HG03159 (cell line): ENCODE results near the gene PALM3.

Experiments used
- ATAC-seq: cut with Tn5 transposase; IDR thresholded peaks from one replicate; pipeline ENCODE4 v1.9.1; 2021; ENCODE audit warnings: mild to moderate bottlenecking, moderate library complexity; ENCODE audit not compliant: unreplicated experiment

PALM3 gene

GRCh38 chr19:14089662-14090508 lies 28.0 kb upstream of the PALM3 start:
- peak; percentile 17 for ATAC-seq

- no peak for ATAC-seq
Measured at GRCh38 chr19:14089412-14089661, 27.5 kb upstream of the PALM3 start.

GRCh38 chr19:14088634-14089411 lies 26.9 kb upstream of the PALM3 start:
- ATAC-seq: no peak

- no peak for ATAC-seq
Measured at GRCh38 chr19:14086098-14086497, 24.2 kb upstream of the PALM3 start.

GRCh38 chr19:14085309-14085995 lies 23.6 kb upstream of the PALM3 start, which contains the start of gene C19orf67:
Gene C19orf67, minus strand, starts transcription at chr19:14085783. Its CDS starts 156 bp downstream, at chr19:14085627.
- no peak for ATAC-seq

- ATAC-seq: no peak
Measured at GRCh38 chr19:14082675-14082960, 20.7 kb upstream of the PALM3 start.

GRCh38 chr19:14081797-14082674 lies 20.2 kb upstream of the PALM3 start:
- no peak for ATAC-seq

GRCh38 chr19:14080887-14081796 lies 19.3 kb upstream of the PALM3 start:
- peak; percentile 83 for ATAC-seq

- no peak for ATAC-seq
Measured at GRCh38 chr19:14078411-14078810, 16.5 kb upstream of the PALM3 start.

- no peak for ATAC-seq
Measured at GRCh38 chr19:14073925-14074838, 12.3 kb upstream of the PALM3 start.

GRCh38 chr19:14073261-14073924 lies 11.5 kb upstream of the PALM3 start:
- ATAC-seq: peak; percentile 49

- no peak for ATAC-seq
Measured at GRCh38 chr19:14072535-14073260, 10.8 kb upstream of the PALM3 start, which contains the start of gene MISP3. Gene MISP3, plus strand, starts transcription at chr19:14072786. Its CDS starts 524 bp downstream, at chr19:14073310.

- ATAC-seq: no peak
Measured at GRCh38 chr19:14070268-14071050, 8.6 kb upstream of the PALM3 start.

GRCh38 chr19:14066134-14066533 lies 4.3 kb upstream of the PALM3 start:
- ATAC-seq: no peak

GRCh38 chr19:14063105-14063504 lies 1.2 kb upstream of the PALM3 start:
- no peak for ATAC-seq

- no peak for ATAC-seq
Measured at GRCh38 chr19:14062558-14062855, 631 bp upstream of the PALM3 start.
